Measurements from ENCODE around the gene PTMS. TPM values are rescaled to one million over a fixed set of nuclear protein-coding genes. Genes with fewer than 3 reads are reported as not detected.
A peak's percentile ranks its signal among the peaks of the same experiment; 100 is the strongest.

Gene PTMS
- total and polyA plus RNA-seq, 2 of the 13 experiments (the other 11 are each of a cell fraction or from before 2014, with no cell fraction given) = 40.5 to 82.4 TPM

DNA sequence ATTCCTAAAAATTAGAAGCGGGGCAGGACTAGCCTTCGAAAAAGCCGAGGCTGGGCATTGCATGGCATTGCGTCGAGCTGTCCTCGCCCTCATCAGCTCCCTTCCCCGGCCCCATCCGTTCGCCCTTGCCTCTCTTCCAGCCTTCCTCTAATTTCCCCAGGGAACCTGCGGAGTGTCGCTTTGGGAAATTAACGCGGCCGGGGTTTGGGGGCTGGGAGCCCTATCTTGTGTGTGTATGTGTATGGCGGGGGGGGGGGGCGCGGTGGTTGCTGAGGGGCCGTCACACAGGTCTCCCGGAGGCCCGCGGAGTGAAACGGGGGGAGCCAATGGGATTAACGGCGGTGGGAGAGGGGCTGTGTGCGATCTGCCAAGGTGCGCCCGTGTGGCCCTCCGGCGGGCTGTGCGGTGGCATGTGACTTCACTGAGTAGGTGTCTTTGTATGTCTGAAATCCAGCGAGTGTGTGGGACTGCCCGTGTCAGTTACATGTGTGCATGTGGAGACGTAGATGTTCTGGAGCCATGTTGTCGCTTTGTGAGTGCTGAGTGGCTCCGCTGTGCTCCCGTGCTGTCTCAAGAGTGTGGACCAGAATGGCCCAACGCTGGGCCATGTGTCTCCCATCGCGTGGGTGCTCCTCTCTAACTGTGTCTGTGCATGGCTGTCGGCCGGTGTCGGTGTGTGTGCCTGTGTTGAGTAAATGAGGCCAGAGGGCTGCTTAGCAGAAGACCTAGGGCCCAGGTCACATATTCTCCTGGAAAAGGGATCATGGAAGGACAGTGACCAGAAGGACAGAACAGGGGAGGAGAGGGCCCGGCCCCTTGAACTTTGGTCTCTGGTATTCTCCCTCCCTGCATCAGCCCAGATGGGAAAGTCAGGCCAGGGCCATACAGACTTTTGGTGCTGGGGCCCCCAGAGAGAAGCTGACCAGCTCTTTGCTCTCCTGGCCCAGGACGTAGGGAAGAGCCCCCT, 1.5 kb downstream of the PTMS start (continued):
- TF ChIP-seq, protein P1, sequence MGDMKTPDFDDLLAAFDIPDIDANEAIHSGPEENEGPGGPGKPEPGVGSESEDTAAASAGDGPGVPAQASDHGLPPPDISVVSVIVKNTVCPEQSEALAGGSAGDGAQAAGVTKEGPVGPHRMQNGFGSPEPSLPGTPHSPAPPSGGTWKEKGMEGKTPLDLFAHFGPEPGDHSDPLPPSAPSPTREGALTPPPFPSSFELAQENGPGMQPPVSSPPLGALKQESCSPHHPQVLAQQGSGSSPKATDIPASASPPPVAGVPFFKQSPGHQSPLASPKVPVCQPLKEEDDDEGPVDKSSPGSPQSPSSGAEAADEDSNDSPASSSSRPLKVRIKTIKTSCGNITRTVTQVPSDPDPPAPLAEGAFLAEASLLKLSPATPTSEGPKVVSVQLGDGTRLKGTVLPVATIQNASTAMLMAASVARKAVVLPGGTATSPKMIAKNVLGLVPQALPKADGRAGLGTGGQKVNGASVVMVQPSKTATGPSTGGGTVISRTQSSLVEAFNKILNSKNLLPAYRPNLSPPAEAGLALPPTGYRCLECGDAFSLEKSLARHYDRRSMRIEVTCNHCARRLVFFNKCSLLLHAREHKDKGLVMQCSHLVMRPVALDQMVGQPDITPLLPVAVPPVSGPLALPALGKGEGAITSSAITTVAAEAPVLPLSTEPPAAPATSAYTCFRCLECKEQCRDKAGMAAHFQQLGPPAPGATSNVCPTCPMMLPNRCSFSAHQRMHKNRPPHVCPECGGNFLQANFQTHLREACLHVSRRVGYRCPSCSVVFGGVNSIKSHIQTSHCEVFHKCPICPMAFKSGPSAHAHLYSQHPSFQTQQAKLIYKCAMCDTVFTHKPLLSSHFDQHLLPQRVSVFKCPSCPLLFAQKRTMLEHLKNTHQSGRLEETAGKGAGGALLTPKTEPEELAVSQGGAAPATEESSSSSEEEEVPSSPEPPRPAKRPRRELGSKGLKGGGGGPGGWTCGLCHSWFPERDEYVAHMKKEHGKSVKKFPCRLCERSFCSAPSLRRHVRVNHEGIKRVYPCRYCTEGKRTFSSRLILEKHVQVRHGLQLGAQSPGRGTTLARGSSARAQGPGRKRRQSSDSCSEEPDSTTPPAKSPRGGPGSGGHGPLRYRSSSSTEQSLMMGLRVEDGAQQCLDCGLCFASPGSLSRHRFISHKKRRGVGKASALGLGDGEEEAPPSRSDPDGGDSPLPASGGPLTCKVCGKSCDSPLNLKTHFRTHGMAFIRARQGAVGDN (CRISPR knock-in tag; IDR thresholded peaks at IDR 0.05) = peak; percentile 87
- TF ChIP-seq KLF12 (CRISPR knock-in tag; IDR thresholded peaks at IDR 0.05; ENCODE audit: borderline replicate concordance) (no peak), PHB2 (IDR thresholded peaks at IDR 0.05; ENCODE audit: partially characterized antibody) (no peak), ZNF724P (CRISPR knock-in tag; IDR thresholded peaks at IDR 0.05; ENCODE audit: borderline replicate concordance) (no peak), MXD4 (CRISPR knock-in tag; IDR thresholded peaks at IDR 0.05) (no peak; the same call in 1 of the 2 replicates), KMT2B (CRISPR knock-in tag; IDR thresholded peaks at IDR 0.05) (no peak), ZNF225 (CRISPR knock-in tag; IDR thresholded peaks at IDR 0.05) (peak; percentile 36; the same call in 1 of the 2 replicates)
- TF ChIP-seq, protein P2, sequence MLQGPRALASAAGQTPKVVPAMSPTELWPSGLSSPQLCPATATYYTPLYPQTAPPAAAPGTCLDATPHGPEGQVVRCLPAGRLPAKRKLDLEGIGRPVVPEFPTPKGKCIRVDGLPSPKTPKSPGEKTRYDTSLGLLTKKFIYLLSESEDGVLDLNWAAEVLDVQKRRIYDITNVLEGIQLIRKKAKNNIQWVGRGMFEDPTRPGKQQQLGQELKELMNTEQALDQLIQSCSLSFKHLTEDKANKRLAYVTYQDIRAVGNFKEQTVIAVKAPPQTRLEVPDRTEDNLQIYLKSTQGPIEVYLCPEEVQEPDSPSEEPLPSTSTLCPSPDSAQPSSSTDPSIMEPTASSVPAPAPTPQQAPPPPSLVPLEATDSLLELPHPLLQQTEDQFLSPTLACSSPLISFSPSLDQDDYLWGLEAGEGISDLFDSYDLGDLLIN (CRISPR knock-in tag; IDR thresholded peaks at IDR 0.05; ENCODE audit: borderline replicate concordance) = no peak
- TF ChIP-seq, protein P3, sequence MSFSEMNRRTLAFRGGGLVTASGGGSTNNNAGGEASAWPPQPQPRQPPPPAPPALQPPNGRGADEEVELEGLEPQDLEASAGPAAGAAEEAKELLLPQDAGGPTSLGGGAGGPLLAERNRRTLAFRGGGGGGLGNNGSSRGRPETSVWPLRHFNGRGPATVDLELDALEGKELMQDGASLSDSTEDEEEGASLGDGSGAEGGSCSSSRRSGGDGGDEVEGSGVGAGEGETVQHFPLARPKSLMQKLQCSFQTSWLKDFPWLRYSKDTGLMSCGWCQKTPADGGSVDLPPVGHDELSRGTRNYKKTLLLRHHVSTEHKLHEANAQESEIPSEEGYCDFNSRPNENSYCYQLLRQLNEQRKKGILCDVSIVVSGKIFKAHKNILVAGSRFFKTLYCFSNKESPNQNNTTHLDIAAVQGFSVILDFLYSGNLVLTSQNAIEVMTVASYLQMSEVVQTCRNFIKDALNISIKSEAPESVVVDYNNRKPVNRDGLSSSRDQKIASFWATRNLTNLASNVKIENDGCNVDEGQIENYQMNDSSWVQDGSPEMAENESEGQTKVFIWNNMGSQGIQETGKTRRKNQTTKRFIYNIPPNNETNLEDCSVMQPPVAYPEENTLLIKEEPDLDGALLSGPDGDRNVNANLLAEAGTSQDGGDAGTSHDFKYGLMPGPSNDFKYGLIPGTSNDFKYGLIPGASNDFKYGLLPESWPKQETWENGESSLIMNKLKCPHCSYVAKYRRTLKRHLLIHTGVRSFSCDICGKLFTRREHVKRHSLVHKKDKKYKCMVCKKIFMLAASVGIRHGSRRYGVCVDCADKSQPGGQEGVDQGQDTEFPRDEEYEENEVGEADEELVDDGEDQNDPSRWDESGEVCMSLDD (CRISPR knock-in tag; IDR thresholded peaks at IDR 0.05; ENCODE audit: borderline replicate concordance) = no peak
- TF ChIP-seq, protein P4, sequence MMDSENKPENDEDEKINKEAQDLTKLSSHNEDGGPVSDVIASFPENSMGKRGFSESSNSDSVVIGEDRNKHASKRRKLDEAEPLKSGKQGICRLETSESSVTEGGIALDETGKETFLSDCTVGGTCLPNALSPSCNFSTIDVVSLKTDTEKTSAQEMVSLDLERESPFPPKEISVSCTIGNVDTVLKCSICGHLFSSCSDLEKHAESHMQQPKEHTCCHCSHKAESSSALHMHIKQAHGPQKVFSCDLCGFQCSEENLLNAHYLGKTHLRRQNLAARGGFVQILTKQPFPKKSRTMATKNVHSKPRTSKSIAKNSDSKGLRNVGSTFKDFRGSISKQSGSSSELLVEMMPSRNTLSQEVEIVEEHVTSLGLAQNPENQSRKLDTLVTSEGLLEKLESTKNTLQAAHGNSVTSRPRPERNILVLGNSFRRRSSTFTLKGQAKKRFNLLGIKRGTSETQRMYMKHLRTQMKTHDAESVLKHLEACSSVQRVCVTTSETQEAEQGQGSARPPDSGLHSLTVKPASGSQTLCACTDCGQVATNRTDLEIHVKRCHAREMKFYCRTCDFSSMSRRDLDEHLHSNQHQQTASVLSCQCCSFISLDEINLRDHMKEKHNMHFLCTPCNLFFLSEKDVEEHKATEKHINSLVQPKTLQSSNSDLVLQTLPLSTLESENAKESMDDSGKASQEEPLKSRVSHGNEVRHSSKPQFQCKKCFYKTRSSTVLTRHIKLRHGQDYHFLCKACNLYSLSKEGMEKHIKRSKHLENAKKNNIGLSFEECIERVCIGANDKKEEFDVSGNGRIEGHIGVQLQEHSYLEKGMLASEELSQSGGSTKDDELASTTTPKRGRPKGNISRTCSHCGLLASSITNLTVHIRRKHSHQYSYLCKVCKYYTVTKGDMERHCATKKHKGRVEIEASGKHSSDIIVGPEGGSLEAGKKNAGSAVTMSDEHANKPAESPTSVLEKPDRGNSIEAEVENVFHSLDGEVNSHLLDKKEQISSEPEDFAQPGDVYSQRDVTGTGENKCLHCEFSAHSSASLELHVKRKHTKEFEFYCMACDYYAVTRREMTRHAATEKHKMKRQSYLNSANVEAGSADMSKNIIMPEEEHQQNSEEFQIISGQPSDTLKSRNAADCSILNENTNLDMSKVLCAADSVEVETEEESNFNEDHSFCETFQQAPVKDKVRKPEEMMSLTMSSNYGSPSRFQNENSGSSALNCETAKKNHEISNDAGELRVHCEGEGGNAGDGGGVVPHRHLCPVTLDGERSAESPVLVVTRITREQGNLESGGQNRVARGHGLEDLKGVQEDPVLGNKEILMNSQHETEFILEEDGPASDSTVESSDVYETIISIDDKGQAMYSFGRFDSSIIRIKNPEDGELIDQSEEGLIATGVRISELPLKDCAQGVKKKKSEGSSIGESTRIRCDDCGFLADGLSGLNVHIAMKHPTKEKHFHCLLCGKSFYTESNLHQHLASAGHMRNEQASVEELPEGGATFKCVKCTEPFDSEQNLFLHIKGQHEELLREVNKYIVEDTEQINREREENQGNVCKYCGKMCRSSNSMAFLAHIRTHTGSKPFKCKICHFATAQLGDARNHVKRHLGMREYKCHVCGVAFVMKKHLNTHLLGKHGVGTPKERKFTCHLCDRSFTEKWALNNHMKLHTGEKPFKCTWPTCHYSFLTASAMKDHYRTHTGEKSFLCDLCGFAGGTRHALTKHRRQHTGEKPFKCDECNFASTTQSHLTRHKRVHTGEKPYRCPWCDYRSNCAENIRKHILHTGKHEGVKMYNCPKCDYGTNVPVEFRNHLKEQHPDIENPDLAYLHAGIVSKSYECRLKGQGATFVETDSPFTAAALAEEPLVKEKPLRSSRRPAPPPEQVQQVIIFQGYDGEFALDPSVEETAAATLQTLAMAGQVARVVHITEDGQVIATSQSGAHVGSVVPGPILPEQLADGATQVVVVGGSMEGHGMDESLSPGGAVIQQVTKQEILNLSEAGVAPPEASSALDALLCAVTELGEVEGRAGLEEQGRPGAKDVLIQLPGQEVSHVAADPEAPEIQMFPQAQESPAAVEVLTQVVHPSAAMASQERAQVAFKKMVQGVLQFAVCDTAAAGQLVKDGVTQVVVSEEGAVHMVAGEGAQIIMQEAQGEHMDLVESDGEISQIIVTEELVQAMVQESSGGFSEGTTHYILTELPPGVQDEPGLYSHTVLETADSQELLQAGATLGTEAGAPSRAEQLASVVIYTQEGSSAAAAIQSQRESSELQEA (CRISPR knock-in tag; IDR thresholded peaks at IDR 0.05; ENCODE audit: not compliant biosample characterization) = no peak

All from HepG2 (cell line).